ENCODE measurements around the gene PRKN. TPM values are rescaled to one million over a fixed set of nuclear protein-coding genes. Genes with fewer than 3 reads are reported as not detected.

The PRKN gene
- total RNA-seq, 3 donors from 2014 or later, result 5.2 to 10.2 (median 8.1) TPM

- intact Hi-C loops (cut with DNase I, micrococcal nuclease), result no loop called here
- Histone ChIP-seq H3K36me3 (ENCODE audit: low read depth) (no peaks in the 10 kb centered on the region), H3K9me3 (no peaks in the 10 kb centered on the region), H3K4me1 (ENCODE audit: low read depth) (no peaks in the 10 kb centered on the region), H3K4me3 (no peak overlapping the region)
- ATAC-seq, result no peak
- no peak for TF ChIP-seq CTCF (IDR thresholded peaks at IDR 0.05)
- DNase-seq, result no peak
Observed at GRCh38 chr6:162147805-162148204, 579.8 kb downstream of the PRKN start.

GRCh38 chr6:162147281-162147680, 580.3 kb downstream of the PRKN start:
- Histone ChIP-seq H3K4me3 (no peak overlapping the region), H3K9me3 (no peaks in the 10 kb centered on the region), H3K4me1 (ENCODE audit: low read depth) (no peaks in the 10 kb centered on the region), H3K36me3 (ENCODE audit: low read depth) (no peaks in the 10 kb centered on the region)
- no peak for TF ChIP-seq CTCF (IDR thresholded peaks at IDR 0.05)
- ATAC-seq (no peak), DNase-seq (no peak)
- intact Hi-C loops (cut with DNase I, micrococcal nuclease), result no loop called here

GRCh38 chr6:162140251-162140852, 587.2 kb downstream of the PRKN start:
- TF ChIP-seq CTCF (IDR thresholded peaks at IDR 0.05), result no peak
- no peak overlapping the region for H3K4me3 ChIP-seq
- no peaks in the 10 kb centered on the region for H3K4me1 ChIP-seq (ENCODE audit: low read depth)
- intact Hi-C loops (cut with DNase I, micrococcal nuclease), result no loop called here
- ATAC-seq (no peak), DNase-seq (no peak)
- H3K36me3 ChIP-seq (ENCODE audit: low read depth), result no peaks in the 10 kb centered on the region
- peaks cover 9% of the 10 kb centered on the region for H3K9me3 ChIP-seq

- intact Hi-C loops (cut with DNase I, micrococcal nuclease), result no loop called here
- no peaks in the 10 kb centered on the region for H3K36me3 ChIP-seq (ENCODE audit: low read depth)
- TF ChIP-seq CTCF (IDR thresholded peaks at IDR 0.05), result no peak
Observed at GRCh38 chr6:162125659-162126058, 601.9 kb downstream of the PRKN start.

GRCh38 chr6:162124710-162125435, 602.7 kb downstream of the PRKN start:
- no peak for TF ChIP-seq CTCF (IDR thresholded peaks at IDR 0.05)
- intact Hi-C loops (cut with DNase I, micrococcal nuclease), result no loop called here

More at GRCh38 chr6:162125659-162126058, 601.9 kb downstream of the PRKN start:
- no peak overlapping the region for H3K4me3 ChIP-seq
- no peak for ATAC-seq
- no peaks in the 10 kb centered on the region for H3K9me3 ChIP-seq
- no peaks in the 10 kb centered on the region for H3K4me1 ChIP-seq (ENCODE audit: low read depth)
- no peak for DNase-seq

More at GRCh38 chr6:162124710-162125435, 602.7 kb downstream of the PRKN start:
- ATAC-seq (no peak), DNase-seq (no peak)
- Histone ChIP-seq H3K9me3 (no peaks in the 10 kb centered on the region), H3K4me1 (ENCODE audit: low read depth) (no peaks in the 10 kb centered on the region), H3K36me3 (ENCODE audit: low read depth) (no peaks in the 10 kb centered on the region), H3K4me3 (no peak overlapping the region)
